Activated T-helper 1 cell treated with anti-CD3 and anti-CD28 coated beads, Interleukin-2, amount 50 U/mL, for 16 hours (primary cell): ENCODE measurements around the gene FOSL1.
"Not testable (repeated sequence)": the region's sequence is repeated elsewhere in the genome, so short reads cannot be mapped to it uniquely, and the experiment has no call there.

Experiments used
- DNase-seq, 2 donors: peaks; one replicate each; pipeline ENCODE4 v3.0.0-alpha.2; 2020; ENCODE audit warnings: low read depth in 1 of 2, low spot score in 1 of 2

The FOSL1 gene

GRCh38 chr11:65896034-65896999 is 3.9 kb downstream of the FOSL1 start:
- no peak for DNase-seq

- DNase-seq = no peak
Measured at GRCh38 chr11:65895482-65895981, 4.7 kb downstream of the FOSL1 start.

- no peak for DNase-seq
Measured at GRCh38 chr11:65894034-65894591, 6.1 kb downstream of the FOSL1 start.

DNA sequence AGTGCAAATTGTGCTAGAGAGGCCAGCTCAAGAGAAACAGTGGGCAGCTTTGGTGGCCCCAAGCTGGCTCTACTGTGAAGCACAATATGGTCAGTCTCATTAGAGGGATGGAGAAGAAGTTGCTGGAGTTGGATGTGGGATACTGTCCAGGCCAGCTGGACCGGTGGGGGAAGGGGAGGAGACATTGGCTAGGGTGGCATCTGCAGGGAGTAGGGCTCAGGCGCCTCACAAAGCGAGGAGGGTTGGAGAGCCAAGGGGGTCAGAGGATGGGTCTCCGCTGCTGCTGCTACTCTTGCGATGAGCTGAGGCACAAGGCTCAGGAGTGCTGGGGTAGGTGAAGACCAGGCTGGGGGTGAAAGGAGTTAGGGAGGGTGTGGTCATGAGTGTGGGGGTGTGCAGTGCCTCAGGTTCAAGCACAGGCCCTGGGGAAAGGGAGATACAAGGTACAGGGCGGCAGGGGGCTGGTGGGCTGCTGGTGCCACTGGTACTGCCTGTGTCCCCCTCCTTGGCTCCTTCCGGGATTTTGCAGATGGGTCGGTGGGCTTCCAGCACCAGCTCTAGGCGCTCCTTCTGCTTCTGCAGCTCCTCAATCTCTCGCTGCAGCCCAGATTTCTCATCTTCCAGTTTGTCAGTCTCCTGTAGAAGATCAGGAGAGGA is 7.4 kb downstream of the FOSL1 start:
- no peak for DNase-seq

DNA sequence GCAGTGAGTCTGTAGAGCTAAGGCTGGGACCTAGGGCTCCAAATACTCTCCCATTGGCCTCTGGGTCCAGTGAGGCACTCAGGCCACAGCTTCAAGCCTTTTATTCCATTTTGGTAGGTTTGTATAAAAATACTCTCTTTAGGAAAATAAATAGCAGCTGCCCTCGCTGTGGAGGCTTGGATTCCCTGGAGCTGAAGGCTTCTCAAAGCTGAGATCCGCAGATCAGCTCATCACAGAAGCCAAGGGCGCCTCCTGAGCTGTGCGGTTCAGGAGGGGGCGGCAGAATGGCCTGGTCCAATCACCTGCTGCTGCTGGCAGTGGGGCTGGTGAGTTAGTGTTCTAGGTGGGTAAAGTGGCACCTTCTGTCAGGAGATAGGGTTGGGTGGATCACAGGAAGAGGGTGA is 8.0 kb downstream of the FOSL1 start:
- not testable (repeated sequence) for DNase-seq

- no peak for DNase-seq
Measured at GRCh38 chr11:65891219-65892136, 8.7 kb downstream of the FOSL1 start.

- DNase-seq = peak; percentile 94 to 97
Measured at GRCh38 chr11:65890324-65891218, 9.6 kb downstream of the FOSL1 start, which contains the start of gene CCDC85B. CCDC85B (plus strand) TSS chr11:65890673; CDS start chr11:65890784, 111 bp downstream.

DNA sequence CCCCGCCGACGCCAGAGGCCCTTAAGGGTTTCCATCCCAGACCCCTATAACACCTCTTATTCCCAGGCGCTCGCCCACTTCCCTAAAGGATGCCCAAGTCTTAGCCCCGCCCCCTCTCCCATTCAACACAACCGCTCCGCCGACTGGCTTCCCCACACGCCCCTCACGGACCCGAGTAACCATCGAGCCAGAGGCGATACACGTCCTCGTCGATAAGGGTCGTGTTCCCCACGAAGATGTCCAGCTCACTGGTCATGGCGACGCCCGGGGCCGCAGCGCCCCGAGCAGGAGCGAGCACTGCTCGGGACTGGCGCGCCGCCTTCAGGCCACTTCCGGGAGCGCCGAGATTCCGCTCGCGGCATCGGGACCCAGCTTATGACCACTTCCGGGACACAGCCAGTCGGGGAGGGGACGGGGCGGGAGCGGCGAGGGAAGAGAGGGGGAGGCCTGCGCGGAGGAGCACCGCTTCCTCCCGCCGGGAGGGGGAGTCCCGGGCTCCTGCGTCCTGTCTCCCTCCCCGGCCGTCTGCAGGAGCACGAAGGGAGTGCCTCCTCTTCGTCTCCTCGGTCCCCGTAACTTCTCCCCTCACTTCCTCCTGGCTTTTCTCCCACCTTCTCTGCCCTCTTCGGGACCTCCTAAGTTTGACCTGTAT is 11.9 kb downstream of the FOSL1 start, which contains the start of gene FIBP:
Gene FIBP (minus strand): TSS at position 309 of the 652 bp plus-strand sequence. CDS start 53 bp downstream, at position 256.
- DNase-seq = peak; percentile 92 to 93

- no peak for DNase-seq
Measured at GRCh38 chr11:65887723-65888162, 12.4 kb downstream of the FOSL1 start.

DNA sequence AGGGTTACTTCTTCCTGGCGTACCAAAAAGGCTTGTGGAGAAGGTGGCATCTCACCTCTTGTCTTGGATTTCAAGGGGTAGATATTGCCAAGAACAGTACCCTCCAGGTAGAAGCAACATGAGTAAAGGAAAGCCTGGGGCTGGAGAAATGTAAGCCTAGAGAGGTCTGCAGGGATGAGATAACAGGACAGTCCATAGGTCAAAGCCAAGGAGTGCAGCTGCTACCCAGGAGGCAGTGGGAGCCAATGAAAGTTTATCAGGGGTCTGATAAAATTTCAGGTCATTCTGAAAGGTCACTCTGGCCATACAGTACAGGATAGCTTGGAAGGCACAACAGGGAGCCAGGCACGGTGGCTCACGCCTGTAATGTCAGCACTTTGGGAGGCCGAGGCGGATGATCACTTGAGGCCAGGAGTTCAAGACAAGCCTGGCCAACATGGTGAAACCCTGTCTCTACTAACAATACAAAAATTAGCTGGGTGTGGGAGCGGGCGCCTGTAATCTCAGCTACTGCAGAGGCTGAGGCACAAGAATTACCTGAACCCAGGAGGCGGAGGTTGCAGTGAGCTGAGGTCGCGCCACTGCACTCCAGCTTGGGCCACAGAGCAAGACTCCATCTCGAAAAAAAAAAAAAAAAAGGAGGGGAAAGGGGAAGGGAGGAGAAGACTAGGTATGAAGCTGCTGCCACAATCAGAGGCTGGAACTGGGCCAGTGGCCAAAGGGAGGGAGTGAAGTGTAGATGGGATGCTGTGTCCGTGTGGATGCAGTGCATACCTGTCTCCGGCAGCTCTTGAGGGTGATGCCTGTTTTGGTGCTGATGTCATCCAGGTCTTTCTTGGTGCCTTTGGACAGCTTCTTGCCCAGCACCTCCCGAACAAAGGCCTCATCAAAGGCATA is 13.1 kb downstream of the FOSL1 start:
- no peak for DNase-seq

DNA sequence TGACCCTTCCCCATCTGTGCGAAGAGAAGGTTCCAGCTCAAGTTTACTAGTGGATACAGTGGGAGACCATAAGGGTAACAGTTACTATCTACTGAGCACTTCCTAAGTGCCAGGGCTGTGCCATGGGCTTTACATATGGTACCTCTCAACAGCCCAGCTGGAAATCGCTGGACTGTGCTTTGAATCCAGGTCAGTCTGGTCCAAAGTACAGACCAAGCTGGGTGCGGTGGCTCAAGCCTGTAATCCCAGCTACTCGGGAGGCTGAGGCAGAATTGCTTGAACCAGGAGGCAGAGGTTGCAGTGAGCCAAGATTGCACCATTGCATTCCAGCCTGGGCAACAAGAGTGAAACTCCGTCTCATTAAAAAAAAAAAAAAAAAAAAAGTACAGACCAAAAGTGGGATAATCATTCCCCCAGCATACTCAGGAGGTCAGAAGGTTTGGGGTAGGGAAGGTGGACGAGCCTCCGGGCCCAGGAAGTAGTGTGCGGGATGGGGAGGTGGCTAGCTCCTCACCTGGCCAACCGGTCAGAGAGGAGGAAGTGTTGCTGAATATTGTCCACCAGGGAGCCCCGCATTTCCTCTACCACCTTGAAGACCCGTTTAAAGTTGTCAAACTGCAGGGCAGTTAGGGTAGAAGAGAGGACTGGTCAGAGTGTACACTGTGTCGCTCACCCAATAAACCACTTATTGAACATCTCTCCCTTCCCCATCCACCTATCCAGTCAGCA is 14.2 kb downstream of the FOSL1 start:
- no peak for DNase-seq

- no peak for DNase-seq
Measured at GRCh38 chr11:65885231-65885630, 15.0 kb downstream of the FOSL1 start.

- DNase-seq = peak; percentile 69 to 72
Measured at GRCh38 chr11:65884716-65885092, 15.5 kb downstream of the FOSL1 start.

GRCh38 chr11:65883786-65884715 is 16.1 kb downstream of the FOSL1 start:
- no peak for DNase-seq

DNA sequence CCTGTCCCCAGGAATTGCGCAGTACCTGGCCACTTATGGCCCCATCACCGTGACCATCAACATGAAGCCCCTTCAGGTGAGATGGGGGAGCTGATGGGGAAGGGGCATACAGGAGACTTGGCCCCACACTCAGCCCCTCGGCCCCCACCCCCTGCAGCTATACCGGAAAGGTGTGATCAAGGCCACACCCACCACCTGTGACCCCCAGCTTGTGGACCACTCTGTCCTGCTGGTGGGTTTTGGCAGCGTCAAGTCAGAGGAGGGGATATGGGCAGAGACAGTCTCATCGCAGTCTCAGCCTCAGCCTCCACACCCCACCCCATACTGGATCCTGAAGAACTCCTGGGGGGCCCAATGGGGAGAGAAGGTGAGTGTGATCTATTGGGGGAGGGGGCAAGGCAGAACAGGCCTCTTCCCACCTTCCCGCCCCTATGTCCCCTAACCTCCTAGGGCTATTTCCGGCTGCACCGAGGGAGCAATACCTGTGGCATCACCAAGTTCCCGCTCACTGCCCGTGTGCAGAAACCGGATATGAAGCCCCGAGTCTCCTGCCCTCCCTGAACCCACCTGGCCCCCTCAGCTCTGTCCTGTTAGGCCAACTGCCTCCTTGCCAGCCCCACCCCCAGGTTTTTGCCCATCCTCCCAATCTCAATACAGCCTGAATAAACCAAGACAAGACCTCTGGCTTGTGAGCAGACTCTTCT is 17.0 kb downstream of the FOSL1 start:
- DNase-seq = no peak
